ENCODE data around the gene ARHGEF37.
"Not testable (repeated sequence)": the region's sequence is repeated elsewhere in the genome, so short reads cannot be mapped to it uniquely, and the experiment has no call there.

The ARHGEF37 gene, protein sequence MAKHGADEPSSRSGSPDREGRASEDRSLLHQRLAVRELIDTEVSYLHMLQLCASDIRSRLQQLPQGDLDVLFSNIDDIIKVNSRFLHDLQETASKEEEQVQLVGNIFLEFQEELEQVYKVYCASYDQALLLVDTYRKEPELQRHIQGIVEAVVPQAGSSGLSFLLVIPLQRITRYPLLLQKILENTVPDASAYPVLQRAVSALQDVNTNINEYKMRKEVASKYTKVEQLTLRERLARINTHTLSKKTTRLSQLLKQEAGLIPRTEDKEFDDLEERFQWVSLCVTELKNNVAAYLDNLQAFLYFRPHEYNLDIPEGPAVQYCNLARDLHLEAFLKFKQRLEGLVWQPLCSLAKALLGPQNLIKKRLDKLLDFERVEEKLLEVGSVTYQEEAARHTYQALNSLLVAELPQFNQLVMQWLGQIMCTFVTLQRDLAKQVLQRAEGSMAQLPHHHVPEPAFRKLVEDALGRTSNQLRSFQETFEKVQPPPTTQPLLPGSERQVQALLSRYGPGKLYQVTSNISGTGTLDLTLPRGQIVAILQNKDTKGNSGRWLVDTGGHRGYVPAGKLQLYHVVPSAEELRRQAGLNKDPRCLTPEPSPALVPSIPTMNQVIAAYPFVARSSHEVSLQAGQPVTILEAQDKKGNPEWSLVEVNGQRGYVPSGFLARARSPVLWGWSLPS

DNA sequence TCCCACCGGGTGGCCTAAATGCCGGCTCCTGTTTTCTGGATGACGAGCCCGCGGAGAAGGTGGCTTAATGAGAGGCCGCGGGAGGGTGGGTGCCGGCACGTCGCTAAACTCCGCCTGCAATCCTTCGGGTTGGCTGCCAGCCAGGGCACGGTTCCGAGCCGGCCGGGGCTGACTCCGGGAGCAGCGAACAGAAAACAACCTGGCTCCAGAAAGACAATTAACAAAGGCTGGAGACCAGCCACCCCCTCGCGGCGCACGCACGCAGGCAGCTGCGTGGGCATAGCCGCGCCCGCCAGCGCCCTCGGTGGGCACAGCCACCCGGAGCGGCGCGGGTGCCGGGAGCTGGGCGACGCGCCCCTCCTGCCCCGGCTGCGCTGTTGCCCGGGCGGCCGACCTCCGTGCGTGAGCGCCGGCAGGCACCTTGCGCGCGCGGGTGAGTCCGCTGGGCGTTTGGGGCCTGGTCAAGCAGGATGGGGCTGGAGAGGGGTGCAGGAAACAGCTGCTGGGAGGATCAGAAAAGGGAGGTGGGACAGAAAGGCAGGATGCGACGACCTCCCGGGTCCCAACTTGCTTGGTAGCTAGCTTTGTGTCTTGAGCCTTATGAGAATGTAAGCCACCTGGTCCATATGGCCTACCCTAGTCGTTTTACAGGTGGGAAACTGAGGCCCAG, at the start of gene ARHGEF37:
Gene ARHGEF37, plus strand, starts transcription at position 307 of the 670 bp plus-strand sequence. CDS start 16,272 bp downstream, outside the sequence.
- TF ChIP-seq, protein P1, sequence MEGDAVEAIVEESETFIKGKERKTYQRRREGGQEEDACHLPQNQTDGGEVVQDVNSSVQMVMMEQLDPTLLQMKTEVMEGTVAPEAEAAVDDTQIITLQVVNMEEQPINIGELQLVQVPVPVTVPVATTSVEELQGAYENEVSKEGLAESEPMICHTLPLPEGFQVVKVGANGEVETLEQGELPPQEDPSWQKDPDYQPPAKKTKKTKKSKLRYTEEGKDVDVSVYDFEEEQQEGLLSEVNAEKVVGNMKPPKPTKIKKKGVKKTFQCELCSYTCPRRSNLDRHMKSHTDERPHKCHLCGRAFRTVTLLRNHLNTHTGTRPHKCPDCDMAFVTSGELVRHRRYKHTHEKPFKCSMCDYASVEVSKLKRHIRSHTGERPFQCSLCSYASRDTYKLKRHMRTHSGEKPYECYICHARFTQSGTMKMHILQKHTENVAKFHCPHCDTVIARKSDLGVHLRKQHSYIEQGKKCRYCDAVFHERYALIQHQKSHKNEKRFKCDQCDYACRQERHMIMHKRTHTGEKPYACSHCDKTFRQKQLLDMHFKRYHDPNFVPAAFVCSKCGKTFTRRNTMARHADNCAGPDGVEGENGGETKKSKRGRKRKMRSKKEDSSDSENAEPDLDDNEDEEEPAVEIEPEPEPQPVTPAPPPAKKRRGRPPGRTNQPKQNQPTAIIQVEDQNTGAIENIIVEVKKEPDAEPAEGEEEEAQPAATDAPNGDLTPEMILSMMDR (IDR thresholded peaks at IDR 0.05; ENCODE audit: low read depth, low read length), result no peak
- no peak for DNase-seq (ENCODE audit: extremely low read depth, low read depth)

DNA sequence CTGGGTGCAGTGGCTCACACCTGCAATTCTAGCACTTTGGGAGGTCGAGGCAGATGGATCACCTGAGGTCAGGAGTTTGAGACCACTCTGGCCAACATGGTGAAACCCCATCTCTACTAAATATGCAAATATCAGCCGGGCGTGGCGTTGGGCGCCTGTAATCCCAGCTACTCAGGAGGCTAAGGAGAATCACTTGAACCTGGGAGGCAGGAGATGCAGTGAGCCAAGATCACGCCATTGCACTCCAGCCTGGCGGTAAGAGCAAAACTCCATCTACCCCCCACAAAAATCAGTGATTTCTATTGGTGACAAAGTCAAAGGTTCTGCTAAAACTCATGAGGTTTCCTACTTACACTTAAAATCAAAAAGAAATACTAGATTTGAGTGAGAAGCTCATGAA, 48.9 kb upstream of the ARHGEF37 start:
- DNase-seq (ENCODE audit: extremely low read depth, low read depth), result no peak
- TF ChIP-seq, protein P1 (IDR thresholded peaks at IDR 0.05; ENCODE audit: low read depth, low read length), result no peak

DNA sequence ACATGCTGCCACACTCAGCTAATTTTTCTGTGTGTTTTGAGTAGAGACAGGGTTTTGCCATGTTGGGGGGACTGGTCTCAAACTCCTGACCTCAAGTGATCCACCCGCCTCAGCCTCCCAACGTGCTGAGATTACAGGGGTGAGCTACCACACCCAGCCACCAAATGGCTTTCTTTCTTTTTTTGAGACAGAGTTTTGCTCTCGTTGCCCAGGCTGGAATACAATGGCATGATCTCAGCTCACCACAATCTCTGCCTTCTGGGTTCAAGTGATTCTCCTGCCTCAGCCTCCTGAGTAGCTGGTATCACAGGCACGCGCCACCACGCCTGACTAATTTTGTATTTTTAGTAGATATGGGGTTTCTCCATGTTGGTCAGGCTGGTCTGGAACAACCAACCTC, 45.5 kb upstream of the ARHGEF37 start:
- not testable (repeated sequence) for DNase-seq (ENCODE audit: extremely low read depth, low read depth)

DNA sequence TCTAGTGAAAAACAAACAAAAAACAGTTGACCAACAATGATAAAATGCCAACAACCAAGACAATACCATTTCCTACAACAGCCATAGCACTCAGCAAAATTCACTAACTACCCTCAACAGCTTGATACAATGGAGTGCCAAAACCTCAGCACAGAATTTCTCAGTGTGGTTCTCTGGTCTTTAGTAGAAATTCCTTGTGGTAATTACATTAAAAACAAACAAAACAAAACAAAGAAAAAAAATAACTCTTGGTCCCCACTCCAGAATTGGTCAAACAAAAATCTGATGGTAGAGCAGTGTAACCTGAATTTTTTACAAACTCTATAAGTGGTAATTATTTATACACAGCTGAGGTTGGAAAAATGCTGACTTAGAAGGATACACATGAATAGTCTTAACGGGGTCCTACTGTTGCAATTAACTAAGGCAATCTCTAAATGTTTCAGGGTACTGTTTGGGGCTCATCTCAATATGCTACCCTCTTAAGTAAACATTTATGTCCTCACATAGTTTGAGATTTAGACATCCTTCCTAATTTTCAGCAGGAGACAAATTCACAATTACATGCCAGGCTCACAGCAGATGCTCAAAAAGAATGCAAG, 43.8 kb upstream of the ARHGEF37 start:
- TF ChIP-seq, protein P1 (IDR thresholded peaks at IDR 0.05; ENCODE audit: low read depth, low read length), result no peak
- no peak for DNase-seq (ENCODE audit: extremely low read depth, low read depth)

DNA sequence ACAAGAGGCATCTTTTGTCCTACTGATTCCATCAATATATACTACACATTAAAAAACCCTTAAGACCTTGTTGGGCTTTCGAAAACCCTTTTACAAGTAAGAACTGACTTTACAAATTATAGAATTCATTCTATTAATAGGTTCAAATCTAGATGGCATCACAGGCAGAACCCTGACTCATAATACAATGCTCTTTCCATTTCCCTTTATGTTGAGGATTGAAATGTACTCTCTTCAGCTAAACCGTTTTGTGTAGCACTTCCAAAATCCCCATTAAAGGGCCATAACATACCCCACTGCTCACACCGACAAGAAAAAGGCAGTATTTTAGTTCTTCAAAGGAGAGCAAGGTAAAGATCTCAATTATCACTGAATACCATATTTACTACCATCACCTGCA, 41.2 kb upstream of the ARHGEF37 start:
- TF ChIP-seq, protein P1 (IDR thresholded peaks at IDR 0.05; ENCODE audit: low read depth, low read length), result no peak

DNA sequence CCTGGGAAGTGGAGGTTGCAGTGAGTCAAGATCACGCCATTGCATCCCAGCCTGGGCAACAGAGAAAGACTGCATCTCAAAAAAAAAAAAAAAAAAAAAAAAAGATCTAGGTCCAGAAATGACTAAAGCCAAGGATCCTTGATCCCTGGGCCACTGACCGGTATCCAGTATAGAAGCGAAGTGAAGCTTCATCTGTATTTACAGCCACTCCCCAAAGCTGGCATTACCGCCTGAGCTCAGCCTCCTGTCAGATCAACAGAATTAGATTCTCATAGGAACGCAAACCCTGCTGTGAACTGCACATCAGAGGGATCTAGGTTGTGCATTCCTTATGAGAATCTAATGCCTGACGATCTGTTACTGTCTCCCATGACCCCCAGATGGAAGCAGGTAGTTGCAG, 39.4 kb upstream of the ARHGEF37 start:
- TF ChIP-seq, protein P1 (IDR thresholded peaks at IDR 0.05; ENCODE audit: low read depth, low read length), result no peak
- no peak for DNase-seq (ENCODE audit: extremely low read depth, low read depth)

More for the DNA sequence above, 41.2 kb upstream of the ARHGEF37 start:
- DNase-seq (ENCODE audit: extremely low read depth, low read depth), result no peak

DNA sequence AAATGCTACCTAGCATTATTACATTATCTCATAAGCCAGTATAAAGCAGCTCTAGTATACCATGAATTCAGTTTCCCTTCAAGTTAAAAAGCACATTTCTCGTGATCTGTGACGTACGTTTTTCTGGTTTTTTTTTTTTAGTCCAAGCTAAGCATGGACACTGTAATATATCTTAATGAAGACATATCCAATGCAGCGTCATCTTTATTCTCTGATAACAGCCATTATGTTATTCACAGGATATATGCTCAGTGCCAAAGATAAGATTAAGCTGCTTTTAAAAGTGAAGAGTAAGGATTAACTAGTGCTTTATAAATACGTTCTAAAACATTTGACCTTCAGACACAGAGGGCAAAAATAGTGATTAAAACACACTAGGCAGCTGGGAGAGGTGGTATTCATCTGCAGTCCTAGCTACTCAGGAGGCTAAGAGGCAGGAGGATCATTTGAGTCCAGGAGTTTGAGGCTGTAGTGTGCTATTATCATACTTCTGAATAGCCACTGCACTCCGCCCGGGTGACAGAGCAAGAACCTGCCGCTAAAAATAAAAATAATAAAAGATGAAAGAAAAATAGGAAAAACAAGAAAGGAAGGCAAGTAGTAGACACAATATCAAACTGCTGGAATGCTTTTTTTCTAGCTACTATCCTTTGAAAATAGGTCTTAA, 37.8 kb upstream of the ARHGEF37 start:
- DNase-seq (ENCODE audit: extremely low read depth, low read depth), result no peak
- TF ChIP-seq, protein P1 (IDR thresholded peaks at IDR 0.05; ENCODE audit: low read depth, low read length), result no peak
